ENCODE data around the gene KLC3.

Gene KLC3

GRCh38 chr19:45323671-45324081 lies 16.9 kb upstream of the KLC3 start:
- TF ChIP-seq POLR2AphosphoS5 (IDR thresholded peaks at IDR 0.05; ENCODE audit: low read depth, low read length) (no peak), TAF1 (IDR thresholded peaks at IDR 0.05; ENCODE audit: borderline replicate concordance, insufficient read depth, low read length) (no peak), SIN3A (IDR thresholded peaks at IDR 0.05; ENCODE audit: borderline replicate concordance, insufficient read depth, low read length) (no peak), REST (IDR thresholded peaks at IDR 0.05; ENCODE audit: insufficient read depth in 1 of 2, low read depth in 2 of 2, low read length in 2 of 2) (no peak), FOXP2 (optimal IDR thresholded peaks at IDR 0.05; ENCODE audit: borderline replicate concordance, extremely low read depth, extremely low read length, insufficient read depth) (no peak)

GRCh38 chr19:45324349-45324907 lies 16.1 kb upstream of the KLC3 start:
- TF ChIP-seq FOXP2 (optimal IDR thresholded peaks at IDR 0.05; ENCODE audit: borderline replicate concordance, extremely low read depth, extremely low read length, insufficient read depth) (no peak), REST (IDR thresholded peaks at IDR 0.05; ENCODE audit: insufficient read depth in 1 of 2, low read depth in 2 of 2, low read length in 2 of 2) (no peak), POLR2AphosphoS5 (IDR thresholded peaks at IDR 0.05; ENCODE audit: low read depth, low read length) (no peak), TAF1 (IDR thresholded peaks at IDR 0.05; ENCODE audit: borderline replicate concordance, insufficient read depth, low read length) (no peak)

- TF ChIP-seq TAF1 (IDR thresholded peaks at IDR 0.05; ENCODE audit: borderline replicate concordance, insufficient read depth, low read length), result no peak
These were observed 13.0 kb upstream of the KLC3 start for GRCh38 chr19:45327404-45328143.

GRCh38 chr19:45331411-45331810 lies 9.1 kb upstream of the KLC3 start:
- TF ChIP-seq FOXP2 (optimal IDR thresholded peaks at IDR 0.05; ENCODE audit: borderline replicate concordance, extremely low read depth, extremely low read length, insufficient read depth), result no peak
- TF ChIP-seq REST (IDR thresholded peaks at IDR 0.05; ENCODE audit: insufficient read depth in 1 of 2, low read depth in 2 of 2, low read length in 2 of 2), result no peak
- TF ChIP-seq POLR2AphosphoS5 (IDR thresholded peaks at IDR 0.05; ENCODE audit: low read depth, low read length), result no peak
- TF ChIP-seq SIN3A (IDR thresholded peaks at IDR 0.05; ENCODE audit: borderline replicate concordance, insufficient read depth, low read length), result no peak
- no peak for TF ChIP-seq TAF1 (IDR thresholded peaks at IDR 0.05; ENCODE audit: borderline replicate concordance, insufficient read depth, low read length)

GRCh38 chr19:45333609-45334303 lies 6.8 kb upstream of the KLC3 start:
- TF ChIP-seq REST (IDR thresholded peaks at IDR 0.05; ENCODE audit: insufficient read depth in 1 of 2, low read depth in 2 of 2, low read length in 2 of 2) (no peak), SIN3A (IDR thresholded peaks at IDR 0.05; ENCODE audit: borderline replicate concordance, insufficient read depth, low read length) (no peak), TAF1 (IDR thresholded peaks at IDR 0.05; ENCODE audit: borderline replicate concordance, insufficient read depth, low read length) (no peak), FOXP2 (optimal IDR thresholded peaks at IDR 0.05; ENCODE audit: borderline replicate concordance, extremely low read depth, extremely low read length, insufficient read depth) (no peak), POLR2AphosphoS5 (IDR thresholded peaks at IDR 0.05; ENCODE audit: low read depth, low read length) (no peak)

All from PFSK-1 (cell line).